Tibial nerve (tissue), 3 donors: Measurements from ENCODE around the gene KLHDC8B.

Source experiments
- POLR2A ChIP-seq, 2 donors: fragments of 450-650 bp; IDR thresholded peaks; one replicate each; pipeline ENCODE4 v1.6.1; 2017; ENCODE audit warnings: antibody characterized with exemption in 2 of 2, mild to moderate bottlenecking in 2 of 2, moderate library complexity in 2 of 2
- TF ChIP-seq, protein P1 (sequence below), 5 experiments: fragments of 200-600 bp in 3 of 5; fragments of 450-650 bp in 2 of 5; sonication (generic) in 3 of 5; IDR thresholded peaks; one replicate each; pipeline ENCODE4 v1.5.1; 2016 to 2019; ENCODE audit warnings: antibody characterized with exemption in 5 of 5, mild to moderate bottlenecking in 3 of 5, moderate library complexity in 2 of 5

- TF ChIP-seq, protein P1, sequence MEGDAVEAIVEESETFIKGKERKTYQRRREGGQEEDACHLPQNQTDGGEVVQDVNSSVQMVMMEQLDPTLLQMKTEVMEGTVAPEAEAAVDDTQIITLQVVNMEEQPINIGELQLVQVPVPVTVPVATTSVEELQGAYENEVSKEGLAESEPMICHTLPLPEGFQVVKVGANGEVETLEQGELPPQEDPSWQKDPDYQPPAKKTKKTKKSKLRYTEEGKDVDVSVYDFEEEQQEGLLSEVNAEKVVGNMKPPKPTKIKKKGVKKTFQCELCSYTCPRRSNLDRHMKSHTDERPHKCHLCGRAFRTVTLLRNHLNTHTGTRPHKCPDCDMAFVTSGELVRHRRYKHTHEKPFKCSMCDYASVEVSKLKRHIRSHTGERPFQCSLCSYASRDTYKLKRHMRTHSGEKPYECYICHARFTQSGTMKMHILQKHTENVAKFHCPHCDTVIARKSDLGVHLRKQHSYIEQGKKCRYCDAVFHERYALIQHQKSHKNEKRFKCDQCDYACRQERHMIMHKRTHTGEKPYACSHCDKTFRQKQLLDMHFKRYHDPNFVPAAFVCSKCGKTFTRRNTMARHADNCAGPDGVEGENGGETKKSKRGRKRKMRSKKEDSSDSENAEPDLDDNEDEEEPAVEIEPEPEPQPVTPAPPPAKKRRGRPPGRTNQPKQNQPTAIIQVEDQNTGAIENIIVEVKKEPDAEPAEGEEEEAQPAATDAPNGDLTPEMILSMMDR (IDR thresholded peaks at IDR 0.05), result no peak
- TF ChIP-seq POLR2A (IDR thresholded peaks at IDR 0.05), result no peak
These were observed 10.0 kb downstream of the KLHDC8B start for GRCh38 chr3:49181351-49181750.
